ENCODE results near the gene THSD8. TPM values are rescaled to one million over a fixed set of nuclear protein-coding genes. Genes with fewer than 3 reads are reported as not detected.

The THSD8 gene
- total RNA-seq, 1 experiment from 2014 or later, result 45.8 TPM

GRCh38 chr19:12789904-12790619 is 11.8 kb upstream of the THSD8 start:
- H2BK120ac ChIP-seq (ENCODE audit: low read depth, low read length, poor library complexity, severe bottlenecking), result no peak overlapping the region
- no peak overlapping the region for H4K91ac ChIP-seq (ENCODE audit: insufficient read length, low read depth, low read length)
- no peak overlapping the region for H2BK5ac ChIP-seq (ENCODE audit: insufficient read length, low read length)
- DNase-seq, result peak; percentile 98
- WGBS (ENCODE audit: extremely low coverage, insufficient read length, low lambda C conversion rate), result no CpG with 5 or more reads among the region's 56 CpGs
- H3K18ac ChIP-seq (ENCODE audit: insufficient read length, low read depth, low read length), result peak overlapping the region; percentile 70
- H3K23ac ChIP-seq (ENCODE audit: insufficient read length, low read depth, low read length), result no peak overlapping the region
- H3T11ph ChIP-seq (ENCODE audit: low read length), result no peak overlapping the region
- Mint-ChIP-seq H3K36me3 (ENCODE audit: insufficient read depth in 1 of 3, low read depth in 3 of 3) (no peaks in the 10 kb centered on the region), H3K4me1 (peaks cover 31 to 32% of the 10 kb centered on the region in 2 experiments), H3K4me3 (peak overlapping the region; percentile 76 to 85), H3K9me3 (no peaks in the 10 kb centered on the region), H3K27ac (peak overlapping the region in 2 of 3 experiments; percentile 46 to 73; a peak in 4 of 7 replicates), H3K27me3 (ENCODE audit: low read depth) (peaks cover 8% of the 10 kb centered on the region)
- no peak overlapping the region for H2BK12ac ChIP-seq (ENCODE audit: insufficient read length, low read depth, low read length)
- no peaks in the 10 kb centered on the region for H3K79me2 ChIP-seq (ENCODE audit: insufficient read depth, low read length)
- H3K14ac ChIP-seq (ENCODE audit: insufficient read depth, low read length), result peak overlapping the region; percentile 58; the same call in 1 of the 2 replicates
- no peak overlapping the region for H2AK5ac ChIP-seq (ENCODE audit: insufficient read length, low read length)
- H3K4ac ChIP-seq (ENCODE audit: low read depth, low read length), result no peak overlapping the region
- H2AFZ ChIP-seq (ENCODE audit: low read length), result no peak overlapping the region
- no peak overlapping the region for H3K9ac ChIP-seq (ENCODE audit: extremely low read depth, insufficient read length, low read length)
- no peak overlapping the region for H2BK15ac ChIP-seq (ENCODE audit: low read depth, low read length)
- no peak overlapping the region for H3K56ac ChIP-seq (ENCODE audit: insufficient read length, low read depth, low read length)
- H4K5ac ChIP-seq (ENCODE audit: insufficient read length, low read depth, low read length), result no peak overlapping the region
- TF ChIP-seq CTCF (conservative IDR thresholded peaks at IDR 0.05), result no peak
- no peaks in the 10 kb centered on the region for H3K79me1 ChIP-seq (ENCODE audit: insufficient read depth, low read depth, low read length, poor library complexity, severe bottlenecking)
- no peaks in the 10 kb centered on the region for H4K20me1 ChIP-seq (ENCODE audit: control insufficient read depth, insufficient read depth, insufficient read length)
- H3K4me2 ChIP-seq (ENCODE audit: insufficient read depth, insufficient read length, low read length), result peak overlapping the region; percentile 48
- H3K27ac ChIP-seq (ENCODE audit: insufficient read length, low read depth, low read length), result no peak overlapping the region
- no peak overlapping the region for H4K8ac ChIP-seq (replicated peaks; ENCODE audit: insufficient read length, low read depth, low read length)
- no peak overlapping the region for H2BK20ac ChIP-seq (ENCODE audit: low read depth, low read length, poor library complexity, severe bottlenecking)
- no peaks in the 10 kb centered on the region for H3K9me3 ChIP-seq (ENCODE audit: control insufficient read depth, low read depth, low read length)
- peaks cover 37% of the 10 kb centered on the region for H3K23me2 ChIP-seq (ENCODE audit: insufficient read length, low read depth, low read length, poor library complexity, severe bottlenecking)
- H3K4me1 ChIP-seq (ENCODE audit: insufficient read depth, low read length), result peaks cover 2% of the 10 kb centered on the region; the same call in 1 of the 2 replicates
- no peaks in the 10 kb centered on the region; the same call in 1 of the 2 replicates for H3K27me3 ChIP-seq (ENCODE audit: insufficient read depth, low read length)

Measured in H9 (cell line).